Ishikawa (cell line): ENCODE results near the gene ADAM15.

Experiments
- CEBPB ChIP-seq: IDR thresholded peaks from 2 replicates; pipeline ENCODE4 v1.6.1; 2012
- CREB1 ChIP-seq: IDR thresholded peaks from 2 replicates; pipeline ENCODE4 v1.6.1; 2012; ENCODE audit warnings: low read depth
- EGR1 ChIP-seq: IDR thresholded peaks from 2 replicates; pipeline ENCODE4 v1.6.1; 2012
- EP300 ChIP-seq: IDR thresholded peaks from 2 replicates; pipeline ENCODE4 v1.6.1; 2012; ENCODE audit warnings: borderline replicate concordance
- FOXM1 ChIP-seq: IDR thresholded peaks from 2 replicates; pipeline ENCODE4 v1.6.1; 2012; ENCODE audit warnings: low read depth, borderline replicate concordance
- MAX ChIP-seq: IDR thresholded peaks from 2 replicates; pipeline ENCODE4 v1.6.1; 2012
- NFIC ChIP-seq: IDR thresholded peaks from 2 replicates; pipeline ENCODE4 v1.6.1; 2012
- RAD21 ChIP-seq: IDR thresholded peaks from 2 replicates; pipeline ENCODE4 v1.6.1; 2012; ENCODE audit warnings: low read depth
- REST ChIP-seq: IDR thresholded peaks from 2 replicates; pipeline ENCODE4 v1.6.1; 2012; ENCODE audit warnings: low read depth, mild to moderate bottlenecking
- TAF1 ChIP-seq: IDR thresholded peaks from 2 replicates; pipeline ENCODE4 v1.6.1; 2012; ENCODE audit warnings: low read depth, mild to moderate bottlenecking
- TCF12 ChIP-seq: IDR thresholded peaks from 2 replicates; pipeline ENCODE4 v1.6.1; 2012; ENCODE audit warnings: low read depth
- USF1 ChIP-seq: IDR thresholded peaks from 2 replicates; pipeline ENCODE4 v1.6.1; 2012
- YY1 ChIP-seq: IDR thresholded peaks from 2 replicates; pipeline ENCODE4 v1.6.1; 2012; ENCODE audit warnings: low read depth
- ZBTB7A ChIP-seq: IDR thresholded peaks from 2 replicates; pipeline ENCODE4 v1.6.1; 2012; ENCODE audit warnings: low read depth

- TF ChIP-seq REST (no peak), EP300 (no peak), CREB1 (no peak), NFIC (no peak), CEBPB (no peak), TAF1 (no peak), YY1 (no peak), ZBTB7A (no peak), RAD21 (no peak), FOXM1 (no peak), EGR1 (no peak), USF1 (no peak), MAX (no peak), TCF12 (no peak)
Measured at GRCh38 chr1:155024315-155024714, 26.8 kb upstream of the ADAM15 start.
